Measurements from ENCODE around the gene DAP.
"Not testable (repeated sequence)": the region's sequence is repeated elsewhere in the genome, so short reads cannot be mapped to it uniquely, and the experiment has no call there.

DAP gene

DNA sequence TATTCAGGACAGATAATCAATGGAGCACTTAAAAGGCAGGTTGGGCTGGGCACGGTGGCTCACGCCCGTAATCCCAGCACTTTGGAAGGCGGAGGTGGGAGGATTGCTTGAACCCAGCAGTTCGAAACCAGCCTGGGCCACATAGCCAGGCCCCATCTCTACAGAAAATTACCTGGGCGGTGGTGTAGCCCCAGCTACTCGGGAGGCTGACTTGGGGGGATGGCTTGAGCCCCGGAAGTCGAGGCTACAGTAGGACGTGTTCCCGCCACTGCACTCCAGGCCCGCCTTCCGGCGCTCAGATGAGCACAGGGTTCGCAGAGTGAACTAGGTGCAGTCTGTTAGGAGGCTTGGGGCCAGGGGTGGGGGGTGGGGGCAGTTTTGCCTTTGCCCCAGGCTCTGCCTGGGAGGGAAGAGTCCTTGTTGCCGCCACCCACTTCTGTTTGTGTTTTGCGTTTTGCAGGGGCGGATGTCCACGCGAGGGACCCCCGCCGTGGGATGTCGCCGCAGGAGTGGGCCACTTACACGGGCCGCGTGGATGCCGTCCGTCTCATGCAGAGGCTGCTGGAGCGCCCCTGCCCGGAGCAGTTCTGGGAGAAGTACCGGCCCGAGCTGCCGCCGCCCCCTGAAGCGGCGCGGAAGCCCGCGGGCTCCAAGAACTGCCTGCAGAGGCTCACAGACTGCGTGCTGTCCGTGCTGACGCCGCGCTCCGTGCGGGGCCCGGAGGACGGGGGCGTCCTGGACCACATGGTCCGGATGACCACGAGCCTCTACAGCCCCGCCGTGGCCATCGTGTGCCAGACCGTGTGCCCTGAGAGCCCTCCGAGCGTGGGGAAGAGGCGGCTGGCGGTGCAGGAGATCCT is 112.0 kb downstream of the DAP start:
- DNase-seq = no peak

DNA sequence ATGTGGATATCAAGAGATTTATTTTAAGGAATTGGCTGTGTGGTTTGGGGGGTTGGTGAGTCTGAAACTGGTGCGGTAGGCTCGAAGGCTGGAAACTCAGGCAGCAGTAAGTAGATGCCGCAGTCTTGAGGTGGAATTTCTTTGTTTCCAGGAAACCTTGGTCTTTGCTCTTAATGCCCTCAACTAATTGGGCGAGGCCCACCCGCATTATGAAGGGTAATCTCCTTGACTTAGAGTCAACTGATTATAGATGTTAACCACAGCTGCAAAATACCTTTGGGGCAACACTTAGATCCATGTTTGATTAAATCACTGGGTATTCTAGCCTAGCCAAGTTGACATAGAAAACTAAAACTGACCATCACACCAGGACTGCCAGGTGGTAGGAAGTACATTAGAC is 113.4 kb downstream of the DAP start:
- no peak for DNase-seq

DNA sequence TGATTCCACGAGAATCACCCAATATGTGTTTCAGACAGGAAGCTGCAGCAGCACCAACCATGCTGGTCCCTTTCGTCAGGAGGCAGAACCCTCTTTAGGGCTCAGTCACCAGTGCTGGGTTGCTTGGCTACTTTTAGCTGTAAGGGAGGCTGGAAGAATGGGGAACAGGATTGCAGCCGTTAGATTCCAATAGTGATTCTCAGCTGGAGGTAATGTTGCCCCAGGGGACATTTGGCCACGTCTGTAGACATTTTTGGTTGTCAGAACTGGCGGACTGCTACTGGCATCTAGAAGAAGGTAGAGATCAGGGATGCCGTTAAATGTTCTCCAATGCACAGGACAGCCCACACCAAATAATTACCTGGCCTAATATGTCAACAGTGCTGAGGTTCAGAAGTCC is 115.4 kb downstream of the DAP start:
- DNase-seq = no peak

DNA sequence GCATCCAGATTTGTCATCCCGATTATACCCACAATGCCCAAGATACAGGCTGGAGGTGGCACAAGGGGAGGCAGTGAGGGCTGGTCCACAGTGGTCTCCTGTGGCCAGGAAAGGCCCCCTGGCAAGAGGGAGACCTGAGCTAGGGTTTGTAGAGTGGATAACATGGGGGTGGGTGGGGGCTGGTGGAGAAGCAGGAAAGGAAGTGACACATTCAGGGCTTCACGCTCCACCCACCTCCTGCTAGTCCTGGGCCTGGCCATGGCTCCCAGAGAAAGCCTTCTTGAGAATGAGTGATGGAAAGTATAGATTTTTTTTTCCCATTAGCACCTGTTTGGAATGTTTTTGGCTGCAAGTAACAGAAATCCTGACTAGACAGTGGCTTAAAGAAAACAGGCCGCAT is 115.9 kb downstream of the DAP start:
- no peak for DNase-seq

DNA sequence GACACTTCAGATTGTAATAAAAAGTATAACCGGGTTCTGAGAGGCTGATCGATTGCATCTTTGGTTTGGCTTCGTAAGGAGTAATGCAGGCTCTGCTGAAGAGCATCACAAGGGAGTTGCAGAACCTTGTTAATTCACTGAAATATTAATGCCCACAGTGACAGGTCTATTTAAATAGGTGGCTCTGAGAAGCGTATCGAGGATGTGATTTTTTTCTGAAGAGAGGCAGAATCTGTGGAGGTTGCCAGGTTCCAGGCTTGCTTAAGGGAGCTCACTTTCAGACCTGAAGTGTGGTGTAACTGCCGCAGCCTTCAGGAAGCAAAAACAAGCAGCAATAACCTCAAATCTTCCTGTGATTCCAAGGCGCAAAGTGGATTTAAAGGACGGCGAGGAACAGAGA is 116.8 kb downstream of the DAP start:
- no peak for DNase-seq

DNA sequence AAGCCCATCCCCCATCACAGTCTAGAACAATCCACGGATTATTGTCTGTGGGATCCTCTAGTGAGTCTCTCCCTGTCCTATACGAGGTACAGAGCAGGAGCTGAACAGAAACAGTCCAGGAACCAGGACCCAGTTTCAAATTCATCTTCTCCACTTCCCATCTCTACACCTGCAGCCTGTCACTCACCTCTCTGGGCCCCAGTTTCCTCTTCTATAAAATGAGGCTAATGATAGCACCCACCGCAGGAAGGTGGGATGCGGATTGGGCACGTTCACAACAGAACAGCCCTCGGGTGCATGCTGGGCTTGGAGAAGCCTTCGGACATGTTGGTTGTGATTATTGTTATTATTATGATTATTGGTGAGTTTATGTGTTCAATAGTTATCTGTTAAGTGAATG is 118.7 kb downstream of the DAP start:
- DNase-seq = no peak

DNA sequence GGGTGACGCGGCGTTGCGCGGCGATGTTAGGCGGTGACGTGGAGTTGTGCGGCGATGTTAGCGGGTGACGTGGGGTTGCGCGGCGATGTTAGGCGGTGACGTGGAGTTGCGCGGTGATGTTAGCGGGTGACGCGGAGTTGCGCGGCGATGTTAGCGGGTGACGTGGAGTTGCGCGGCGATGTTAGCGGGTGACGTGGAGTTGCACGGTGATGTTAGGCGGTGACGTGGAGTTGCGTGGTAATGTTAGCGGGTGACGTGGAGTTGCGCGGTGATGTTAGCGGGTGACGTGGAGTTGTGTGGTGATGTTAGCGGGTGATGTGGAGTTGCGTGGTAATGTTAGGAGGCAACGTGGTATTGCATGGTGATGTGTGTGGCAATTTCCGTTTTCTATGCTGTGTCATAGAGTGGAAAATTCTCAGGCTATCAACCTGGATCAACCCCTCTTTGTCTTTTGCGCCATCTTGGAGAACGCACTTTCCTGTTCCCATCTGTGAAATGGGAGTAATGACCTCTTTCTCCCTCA is 121.1 kb downstream of the DAP start:
- no peak for DNase-seq

DNA sequence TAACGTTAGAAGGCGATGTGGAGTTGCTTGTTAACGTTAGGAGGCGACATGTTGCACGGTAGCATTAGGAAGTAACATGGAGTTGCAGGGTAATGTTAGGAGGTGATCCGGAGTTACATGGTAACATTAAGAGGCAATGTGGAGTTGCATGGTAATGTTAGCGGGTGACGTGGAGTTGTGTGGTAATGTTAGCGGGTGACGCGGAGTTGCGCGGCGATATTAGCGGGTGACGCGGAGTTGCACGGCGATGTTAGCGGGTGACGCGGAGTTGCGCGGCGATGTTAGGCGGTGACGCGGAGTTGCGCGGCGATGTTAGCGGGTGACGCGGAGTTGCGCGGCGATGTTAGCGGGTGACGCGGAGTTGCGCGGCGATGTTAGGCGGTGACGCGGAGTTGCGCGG is 122.3 kb downstream of the DAP start:
- DNase-seq = not testable (repeated sequence)

DNA sequence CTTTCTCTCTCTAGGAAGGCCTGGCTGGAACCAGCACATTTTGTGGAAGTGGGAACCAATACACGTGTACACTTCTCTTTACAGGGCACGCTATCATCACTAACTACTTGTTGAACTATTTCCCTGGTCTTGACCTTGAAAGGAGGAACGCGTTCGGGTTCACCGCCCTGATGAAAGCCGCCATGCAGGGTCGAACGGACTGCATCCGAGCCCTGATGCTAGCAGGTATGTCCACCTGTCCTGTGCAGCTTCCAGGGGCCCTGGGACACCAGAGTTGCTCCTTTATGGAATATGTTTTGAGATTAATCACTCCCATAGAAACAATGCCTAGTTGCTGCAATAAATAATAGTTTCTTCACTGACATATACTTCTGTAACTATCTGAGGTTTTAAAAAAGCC is 123.1 kb downstream of the DAP start:
- no peak for DNase-seq

DNA sequence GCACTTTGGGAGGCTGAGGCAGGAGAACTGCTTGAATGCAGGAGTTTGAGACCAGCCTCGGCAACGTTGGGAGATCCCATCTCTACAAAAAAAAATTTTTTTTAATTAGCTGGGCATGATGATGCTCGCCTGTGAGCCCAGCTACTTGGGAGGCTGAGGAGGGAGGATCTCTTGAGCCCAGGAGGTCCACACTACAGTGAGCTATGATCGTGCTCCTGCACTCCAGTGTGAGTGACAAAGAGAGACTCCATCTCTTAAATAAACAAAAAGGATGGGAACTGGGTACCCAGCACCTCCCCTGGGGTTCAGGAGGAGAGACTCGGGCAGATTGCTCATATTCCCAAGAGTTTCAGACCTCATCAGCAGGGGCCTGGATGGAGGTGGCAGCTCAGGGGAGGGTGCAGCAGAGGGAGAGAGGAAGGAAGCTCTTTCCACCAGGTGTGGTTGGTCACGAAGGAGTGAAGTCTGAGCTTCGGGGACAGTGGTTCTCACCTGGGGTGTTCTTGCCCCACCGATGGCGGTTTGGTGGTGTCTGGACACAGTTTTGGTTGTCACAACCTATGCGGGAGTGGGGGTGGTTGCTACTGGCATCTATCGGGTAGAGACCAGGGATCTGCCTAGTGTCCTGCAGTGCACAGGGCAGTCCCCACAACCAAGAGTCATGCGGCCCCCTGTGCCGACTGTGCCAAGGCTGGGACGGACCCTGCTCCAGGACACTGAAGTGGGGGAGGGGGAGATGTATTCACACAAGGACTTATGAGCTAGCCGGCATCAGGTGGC is 124.5 kb downstream of the DAP start:
- no peak for DNase-seq

DNA sequence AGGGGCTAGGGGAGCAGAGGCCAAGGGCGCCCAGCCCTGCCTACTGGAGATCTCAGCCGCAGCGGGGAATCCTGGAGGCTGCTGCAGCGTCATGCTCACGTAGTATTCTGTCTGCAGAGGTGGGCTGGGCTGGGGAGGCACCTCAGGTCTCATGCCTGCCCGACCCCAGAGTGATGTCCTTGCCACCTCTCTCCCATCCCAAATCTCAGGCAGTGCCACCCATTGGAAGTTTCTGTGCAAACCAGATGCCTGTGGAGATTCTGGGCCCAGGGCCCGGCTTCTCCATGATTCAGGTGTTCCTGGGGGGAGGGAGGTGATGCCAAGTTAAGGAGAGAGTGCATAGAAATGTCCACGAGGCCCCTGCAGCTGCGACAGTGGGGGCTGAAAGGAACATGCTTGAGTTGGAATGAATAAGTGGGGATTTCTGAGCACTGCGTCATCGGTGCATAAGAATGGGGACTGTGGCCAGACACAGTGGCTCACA is 125.1 kb downstream of the DAP start:
- no peak for DNase-seq

DNA sequence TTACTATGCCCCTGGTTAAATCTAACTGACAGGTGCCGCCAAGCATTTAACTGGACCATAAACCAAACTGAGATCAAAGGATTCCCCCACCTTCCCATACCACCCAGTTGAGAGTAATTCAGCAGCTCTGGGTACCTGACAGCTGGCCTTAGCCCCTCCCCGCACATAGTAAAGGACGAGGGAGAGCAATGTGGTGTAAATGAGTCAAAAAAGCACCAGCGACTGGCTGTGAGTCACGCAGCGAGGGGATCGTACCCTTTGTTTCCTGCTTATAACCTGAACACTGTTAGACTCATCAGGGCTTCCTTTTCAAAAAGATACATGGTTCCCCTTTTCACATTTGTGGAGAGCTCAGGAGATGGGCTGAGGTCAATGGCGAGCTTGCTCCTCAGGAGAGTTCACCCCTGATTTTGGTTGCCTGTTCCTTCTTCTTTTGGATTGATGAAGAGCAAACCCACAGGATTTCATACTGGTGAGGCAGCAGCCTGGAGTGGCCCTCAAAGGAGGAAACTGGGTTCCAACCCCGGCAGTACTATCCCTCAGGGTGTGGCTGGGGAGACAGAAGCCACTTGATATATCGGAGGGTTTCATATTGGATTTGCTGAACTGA is 125.7 kb downstream of the DAP start:
- DNase-seq = no peak

DNA sequence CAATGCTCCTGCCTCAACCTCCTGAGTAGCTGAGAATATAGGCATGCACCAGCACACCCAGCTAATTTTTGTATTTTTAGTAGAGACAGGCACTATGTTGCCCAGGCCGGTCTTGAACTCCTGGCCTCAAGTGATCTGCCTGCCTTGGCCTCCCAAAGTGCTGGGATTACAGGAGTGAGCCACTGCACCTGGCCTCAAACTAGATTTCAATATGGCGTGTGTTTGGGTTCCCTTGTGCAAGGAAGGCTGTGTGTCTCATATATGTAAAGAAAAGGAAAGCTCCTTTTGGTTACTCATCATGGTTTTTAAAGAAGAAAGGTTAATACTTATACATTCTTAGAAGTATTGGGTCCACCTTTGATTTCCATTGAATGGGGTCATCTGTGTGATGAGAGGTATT is 126.5 kb downstream of the DAP start:
- DNase-seq = no peak

DNA sequence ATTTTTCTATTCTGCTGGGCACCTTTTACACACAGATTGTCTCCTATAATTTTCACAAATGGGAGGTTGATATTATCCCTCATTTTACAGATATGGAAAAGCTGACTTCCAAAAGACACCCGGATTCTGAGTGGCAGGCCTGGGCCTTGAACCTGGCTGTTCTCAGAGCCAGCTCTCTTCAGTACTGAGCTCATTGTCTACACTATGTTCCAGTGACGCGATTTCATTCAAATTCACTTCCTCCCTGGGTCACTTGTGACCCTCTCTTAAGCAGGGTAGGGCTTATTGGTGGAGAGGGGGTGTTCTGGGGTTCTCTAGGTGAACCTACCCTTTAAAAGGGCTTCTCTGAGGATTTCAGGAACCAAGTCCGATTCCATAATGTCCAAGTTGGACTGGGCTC is 127.0 kb downstream of the DAP start:
- DNase-seq = no peak

DNA sequence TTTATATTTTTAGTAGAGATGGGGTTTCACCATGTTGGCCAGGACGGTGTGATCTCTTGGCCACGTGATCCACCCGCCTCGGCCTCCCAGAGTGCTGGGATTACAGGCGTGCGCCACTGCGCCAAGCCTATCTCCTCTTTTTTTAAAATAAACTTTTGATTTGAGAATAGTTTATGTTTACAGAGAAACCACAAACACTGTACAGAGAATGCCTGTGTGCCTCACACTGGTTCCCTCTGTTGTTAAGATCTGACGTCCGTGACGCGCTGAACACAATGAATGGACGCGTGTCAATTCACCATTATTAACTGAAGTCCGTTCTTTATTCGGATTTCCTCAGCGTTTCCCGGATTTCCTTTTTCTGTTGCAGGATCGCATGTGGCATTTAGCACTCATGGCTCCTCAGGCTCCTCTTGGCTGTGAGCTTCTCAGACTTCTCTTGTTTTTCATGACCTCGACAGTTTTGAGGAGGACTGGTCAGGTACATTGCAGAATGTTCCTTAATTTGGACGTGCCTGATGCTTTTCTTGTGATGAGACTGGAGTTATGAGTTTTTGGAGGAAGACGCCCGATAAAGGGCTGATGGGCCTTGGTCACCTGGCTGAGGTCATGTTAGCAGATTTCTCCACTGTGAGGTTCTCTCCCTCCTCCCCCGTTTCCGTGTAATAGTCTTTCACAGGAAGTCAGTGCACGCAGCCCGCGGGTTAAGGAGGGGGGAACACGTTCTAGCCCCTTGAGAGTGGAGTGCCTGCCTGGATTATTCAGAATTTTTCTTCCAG is 127.6 kb downstream of the DAP start:
- DNase-seq = no peak

DNA sequence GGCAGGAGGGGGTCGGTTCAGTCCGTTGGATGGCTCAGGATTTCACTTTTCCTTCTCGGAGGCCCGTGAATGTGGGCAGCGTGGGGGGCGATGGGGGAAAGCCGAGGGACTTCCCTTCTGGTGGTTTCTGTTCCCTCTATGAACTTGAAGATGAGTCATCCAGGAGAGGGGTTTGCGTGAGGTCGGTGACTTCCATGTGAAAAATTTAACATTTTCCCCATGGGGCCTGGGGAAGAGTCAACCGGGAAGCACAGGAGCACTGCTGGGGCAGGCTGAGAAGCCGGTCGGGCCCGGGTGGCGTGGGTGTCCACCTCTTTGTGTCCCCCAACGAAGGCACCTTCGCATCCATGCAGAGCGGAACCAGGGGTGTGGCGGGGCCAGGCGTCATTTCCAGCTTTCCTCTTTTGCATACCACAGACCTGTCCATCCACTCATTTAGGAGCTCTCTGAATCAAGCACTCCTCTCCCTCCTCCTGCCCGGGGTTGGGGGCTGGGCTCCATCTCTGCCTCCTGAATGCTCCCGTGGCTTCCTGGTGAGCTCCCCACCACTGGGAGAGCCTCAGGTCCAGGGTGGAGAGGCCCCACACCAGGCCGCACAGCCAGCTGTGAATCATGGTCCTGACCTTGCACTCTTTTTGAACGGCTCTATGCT is 128.8 kb downstream of the DAP start:
- no peak for DNase-seq

DNA sequence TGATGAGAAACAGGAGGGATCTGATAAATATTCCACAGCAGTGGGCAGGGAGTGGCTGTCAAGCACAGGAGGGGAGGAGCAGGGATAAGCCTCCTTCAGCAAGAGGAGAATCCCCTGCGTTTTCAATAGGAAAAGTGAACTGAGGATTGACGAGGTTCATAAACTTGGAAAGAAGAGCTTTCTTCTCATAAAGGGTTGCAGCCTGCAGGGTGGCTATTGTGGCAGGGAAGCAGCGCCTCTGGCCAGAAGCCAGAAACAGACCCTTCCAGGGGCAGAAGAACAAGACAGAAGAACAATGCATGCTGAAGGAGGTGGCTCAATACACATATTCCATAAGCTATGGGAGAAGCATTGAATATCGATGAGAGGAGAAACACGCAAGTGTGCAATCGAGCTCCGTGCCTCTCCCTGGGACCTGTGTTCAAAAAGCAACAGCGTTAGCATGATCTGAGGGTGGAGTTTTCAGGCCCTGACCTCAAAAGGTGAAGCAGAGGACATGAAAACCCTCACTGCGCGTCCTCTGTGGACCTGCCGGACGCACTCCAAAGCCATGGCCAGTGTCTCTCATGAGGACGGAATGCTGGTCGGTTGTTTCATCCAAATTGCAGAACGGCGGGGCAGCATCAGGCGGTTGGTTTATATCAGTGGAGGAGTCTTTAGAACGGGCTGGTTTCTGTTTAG is 129.6 kb downstream of the DAP start:
- DNase-seq = no peak

DNA sequence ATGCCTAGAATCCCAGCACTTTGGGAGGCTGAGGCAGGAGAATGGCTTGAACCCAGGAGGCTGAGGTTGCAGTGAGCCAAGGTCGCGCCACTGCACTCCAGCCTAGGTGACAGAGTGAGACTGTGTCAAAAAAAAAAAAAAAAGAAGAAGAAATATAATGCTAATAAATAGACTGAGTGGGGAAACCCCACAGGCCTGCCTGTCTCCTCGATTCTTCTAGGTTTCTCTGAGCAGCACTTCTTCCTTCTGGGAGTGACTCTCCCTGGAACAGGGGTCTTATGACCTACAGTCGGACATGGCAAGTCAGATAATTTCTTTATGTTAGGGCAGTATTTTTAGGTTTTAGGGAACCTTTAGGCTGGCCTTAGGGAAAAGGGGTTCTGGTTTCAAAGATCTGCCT is 130.3 kb downstream of the DAP start:
- DNase-seq = not testable (repeated sequence)

DNA sequence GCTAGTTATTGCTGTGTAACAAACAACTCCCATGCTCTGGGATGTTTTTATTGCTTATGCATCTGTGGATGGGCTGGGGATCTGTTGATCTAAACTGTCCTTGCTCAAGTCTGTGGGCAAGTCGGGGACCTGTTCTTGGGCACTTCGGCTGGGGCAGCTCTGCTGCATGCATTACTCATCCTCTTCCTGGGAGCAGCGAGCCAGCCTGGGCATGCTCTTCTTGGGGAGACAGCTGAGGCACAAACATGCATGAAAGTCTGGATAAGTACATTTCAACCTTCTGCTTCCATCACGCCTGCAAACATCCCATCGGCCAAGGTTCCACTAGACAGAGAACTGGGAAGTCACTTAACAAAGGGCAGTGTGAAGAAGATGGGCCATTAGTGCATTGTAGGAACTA is 130.9 kb downstream of the DAP start:
- no peak for DNase-seq

DNA sequence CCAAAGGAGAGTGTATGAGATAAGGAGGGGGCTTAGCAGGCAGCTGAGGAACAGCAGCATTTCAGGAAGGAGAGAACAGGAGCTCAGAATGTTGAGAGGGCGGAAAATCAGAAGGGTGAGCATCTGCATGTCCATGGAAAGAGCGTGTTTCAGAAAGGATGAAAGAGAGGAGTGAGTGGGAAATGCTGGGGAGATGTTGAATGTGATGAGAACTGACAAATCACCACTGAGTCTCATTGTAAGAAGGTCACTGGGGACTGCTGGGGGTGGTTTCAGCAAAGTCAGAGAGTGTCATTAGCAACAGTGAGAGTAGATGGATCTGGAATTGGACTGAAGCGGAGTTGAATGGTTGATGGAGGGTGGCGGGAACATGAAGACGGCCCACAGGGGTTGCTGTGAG is 131.4 kb downstream of the DAP start:
- DNase-seq = no peak

Measured in NCI-H2081 (cell line).